Measurements from ENCODE around the gene NXPH2. TPM values are rescaled to one million over a fixed set of nuclear protein-coding genes. Genes with fewer than 3 reads are reported as not detected.

The NXPH2 gene
- total and polyA plus RNA-seq, 2 of the 13 experiments (the other 11 are each of a cell fraction or from before 2014, with no cell fraction given), result not detected

GRCh38 chr2:138720035-138720838 lies 60.0 kb downstream of the NXPH2 start (continued):
- no peak for TF ChIP-seq HNF1A (IDR thresholded peaks at IDR 0.05; ENCODE audit: low read depth)
- TF ChIP-seq HNF1A (CRISPR knock-in tag; IDR thresholded peaks at IDR 0.05; ENCODE audit: borderline replicate concordance), result no peak
- no peak for TF ChIP-seq SNAPC4 (CRISPR knock-in tag; IDR thresholded peaks at IDR 0.05)
- no peak for TF ChIP-seq HINFP (CRISPR knock-in tag; IDR thresholded peaks at IDR 0.05; ENCODE audit: low read depth)
- no peak for TF ChIP-seq CBX1 (IDR thresholded peaks at IDR 0.05; ENCODE audit: low read depth)
- no peak for TF ChIP-seq CENPX (CRISPR knock-in tag; IDR thresholded peaks at IDR 0.05)
- TF ChIP-seq HIVEP1 (CRISPR knock-in tag; IDR thresholded peaks at IDR 0.05), result no peak
- no peak for TF ChIP-seq ETV6 (CRISPR knock-in tag; conservative IDR thresholded peaks at IDR 0.05)
- no peak for TF ChIP-seq ZNF335 (CRISPR knock-in tag; IDR thresholded peaks at IDR 0.05)
- no peak for TF ChIP-seq RFX5 (IDR thresholded peaks at IDR 0.05; ENCODE audit: low read depth, low read length)
- TF ChIP-seq LCORL (IDR thresholded peaks at IDR 0.05), result no peak
- no peak for TF ChIP-seq LCORL (CRISPR knock-in tag; IDR thresholded peaks at IDR 0.05)
- no peak for TF ChIP-seq DMAP1 (CRISPR knock-in tag; IDR thresholded peaks at IDR 0.05)
- no peak for TF ChIP-seq HNRNPL (IDR thresholded peaks at IDR 0.05; ENCODE audit: low read depth, low read length)
- TF ChIP-seq RARG (CRISPR knock-in tag; IDR thresholded peaks at IDR 0.05; ENCODE audit: low read depth), result no peak
- no peak for TF ChIP-seq TCF12 (IDR thresholded peaks at IDR 0.05)
- no peak for TF ChIP-seq TCF12 (CRISPR knock-in tag; IDR thresholded peaks at IDR 0.05)
- no peak for TF ChIP-seq SMYD3 (CRISPR knock-in tag; IDR thresholded peaks at IDR 0.05)
- TF ChIP-seq ZNF589 (CRISPR knock-in tag; conservative IDR thresholded peaks at IDR 0.05), result no peak
- TF ChIP-seq ZBTB20 (CRISPR knock-in tag; IDR thresholded peaks at IDR 0.05; ENCODE audit: borderline replicate concordance, low read depth), result peak; percentile 64; the same call in 1 of the 2 replicates

All from HepG2 (cell line).